CD4-positive, CD25-positive, alpha-beta regulatory T cell (primary cell): ENCODE data around the gene KCNA5. TPM values are rescaled to one million over a fixed set of nuclear protein-coding genes. Genes with fewer than 3 reads are reported as not detected.

ENCODE experiments used
- ATAC-seq, 2 donors: fragments of 150-1000 bp; cut with Tn5 transposase; one replicate each; pipeline ENCODE4 v1.10.0; 2021; ENCODE audit warnings: low read depth in 2 of 2, moderate number of reproducible peaks in 2 of 2, moderate library complexity in 1 of 2
- DNase-seq, 3 donors: peaks; one replicate each; pipeline versions ENCODE4 v3.0.0 to v3.0.0-alpha.2; 2012 to 2022; ENCODE audit warnings: mixed read lengths in 1 of 3
- H3K27ac ChIP-seq: one replicate; pipeline ENCODE4 v1.7.0; 2013; ENCODE audit warnings: mild to moderate bottlenecking, low read length; ENCODE audit not compliant: insufficient read depth, poor library complexity, severe bottlenecking
- H3K27me3 ChIP-seq: one replicate; pipeline ENCODE4 v1.7.0; 2013; ENCODE audit warnings: low read length; ENCODE audit not compliant: control insufficient read depth, insufficient read depth
- H3K36me3 ChIP-seq: one replicate; pipeline ENCODE4 v1.7.0; 2013; ENCODE audit warnings: mild to moderate bottlenecking, low read length, moderate library complexity; ENCODE audit not compliant: control insufficient read depth, insufficient read depth
- H3K4me1 ChIP-seq: 2 replicates; pipeline ENCODE4 v1.7.0; 2013; ENCODE audit warnings: mild to moderate bottlenecking, low read length; ENCODE audit not compliant: insufficient read depth, control insufficient read depth, poor library complexity, severe bottlenecking
- H3K4me3 ChIP-seq: one replicate; pipeline ENCODE4 v1.7.0; 2013; ENCODE audit warnings: low read depth, mild to moderate bottlenecking, low read length, moderate library complexity
- H3K9me3 ChIP-seq, 2 experiments: 1 replicate in 1 of 2; 2 replicates in 1 of 2; pipeline ENCODE4 v1.7.0; 2013; ENCODE audit warnings: low read length in 2 of 2, mild to moderate bottlenecking in 1 of 2, moderate library complexity in 1 of 2; ENCODE audit not compliant: control insufficient read depth in 2 of 2
- H3K27ac Mint-ChIP-seq, 3 donors: one replicate each; pipeline ENCODE4 v1.8.0; 2020 to 2022; ENCODE audit warnings: mild to moderate bottlenecking in 3 of 3, mixed read lengths in 3 of 3, moderate library complexity in 2 of 3
- H3K27me3 Mint-ChIP-seq: one replicate; pipeline ENCODE4 v1.8.0; 2022; ENCODE audit warnings: mild to moderate bottlenecking, mixed read lengths
- H3K36me3 Mint-ChIP-seq: one replicate; pipeline ENCODE4 v1.8.0; 2020; ENCODE audit warnings: mixed read lengths
- H3K4me1 Mint-ChIP-seq, 4 donors: one replicate each; pipeline ENCODE4 v1.8.0; 2020 to 2022; ENCODE audit warnings: mixed read lengths in 4 of 4, mild to moderate bottlenecking in 1 of 4
- H3K4me3 Mint-ChIP-seq, 4 donors: one replicate each; pipeline ENCODE4 v1.8.0; 2020 to 2022; ENCODE audit warnings: mild to moderate bottlenecking in 4 of 4, mixed read lengths in 4 of 4, moderate library complexity in 3 of 4
- H3K9me3 Mint-ChIP-seq, 7 donors: one replicate each; pipeline ENCODE4 v1.8.0; 2020 to 2022; ENCODE audit warnings: mixed read lengths in 7 of 7, mild to moderate bottlenecking in 3 of 7, moderate library complexity in 2 of 7
- polyA plus RNA-seq, 4 donors: library from polyadenylated mRNA; unstranded; fragments of 300-500 nt; fragmentation: Illumina TruSeq; gene quantifications; one replicate each; pipeline ENCODE4 v1.2.3, GENCODE V29; 2021
- total RNA-seq: library from RNA; stranded (reverse); gene quantifications from one replicate; pipeline ENCODE4 v1.2.3, GENCODE V29; 2022

KCNA5 gene
- total and polyA plus RNA-seq, 5 donors from 2014 or later = not detected

- Histone ChIP-seq H3K4me3 (no peak overlapping the region), H3K36me3 (no peaks in the 10 kb centered on the region), H3K4me1 (no peaks in the 10 kb centered on the region), H3K9me3 (no peaks in the 10 kb centered on the region), H3K27ac (no peak overlapping the region), H3K27me3 (no peaks in the 10 kb centered on the region)
- DNase-seq (no peak), ATAC-seq (no peak)
- no peaks in the 10 kb centered on the region for H3K4me1 Mint-ChIP-seq
- H3K9me3 Mint-ChIP-seq = no peaks in the 10 kb centered on the region
- peaks cover 9% of the 10 kb centered on the region for H3K27me3 Mint-ChIP-seq
- H3K4me3 Mint-ChIP-seq = no peak overlapping the region
- no peak overlapping the region for H3K27ac Mint-ChIP-seq
- no peaks in the 10 kb centered on the region for H3K36me3 Mint-ChIP-seq
Observed at GRCh38 chr12:5076761-5077160, 33.1 kb downstream of the KCNA5 start.

- Mint-ChIP-seq H3K27ac (no peak overlapping the region), H3K4me3 (no peak overlapping the region), H3K9me3 (no peaks in the 10 kb centered on the region), H3K4me1 (no peaks in the 10 kb centered on the region), H3K36me3 (no peaks in the 10 kb centered on the region), H3K27me3 (peaks cover 4% of the 10 kb centered on the region)
- Histone ChIP-seq H3K4me1 (no peaks in the 10 kb centered on the region), H3K27ac (no peak overlapping the region), H3K36me3 (no peaks in the 10 kb centered on the region), H3K9me3 (no peaks in the 10 kb centered on the region), H3K4me3 (no peak overlapping the region), H3K27me3 (peaks cover 3% of the 10 kb centered on the region)
- no peak for ATAC-seq
- DNase-seq = no peak
Observed at GRCh38 chr12:5078423-5078822, 34.7 kb downstream of the KCNA5 start.

- H3K27me3 Mint-ChIP-seq = no peaks in the 10 kb centered on the region
- no peak overlapping the region for H3K4me3 ChIP-seq
- no peak overlapping the region for H3K4me3 Mint-ChIP-seq
- H3K27ac ChIP-seq = no peak overlapping the region
- ATAC-seq (no peak), DNase-seq (no peak)
- H3K9me3 ChIP-seq = no peaks in the 10 kb centered on the region
- H3K36me3 ChIP-seq = no peaks in the 10 kb centered on the region
- no peak overlapping the region for H3K27ac Mint-ChIP-seq
- no peaks in the 10 kb centered on the region for H3K4me1 Mint-ChIP-seq
- no peaks in the 10 kb centered on the region for H3K36me3 Mint-ChIP-seq
- peaks cover 4% of the 10 kb centered on the region for H3K27me3 ChIP-seq
- no peaks in the 10 kb centered on the region for H3K9me3 Mint-ChIP-seq
- no peaks in the 10 kb centered on the region for H3K4me1 ChIP-seq
Observed at GRCh38 chr12:5081016-5081415, 37.3 kb downstream of the KCNA5 start.

- Mint-ChIP-seq H3K4me3 (no peak overlapping the region), H3K9me3 (no peaks in the 10 kb centered on the region), H3K27ac (no peak overlapping the region), H3K4me1 (no peaks in the 10 kb centered on the region), H3K36me3 (no peaks in the 10 kb centered on the region), H3K27me3 (no peaks in the 10 kb centered on the region)
- DNase-seq = peak in 2 of 3 donors; percentile 18 to 43
- peaks cover 4% of the 10 kb centered on the region for H3K27me3 ChIP-seq
- no peak overlapping the region for H3K27ac ChIP-seq
- no peaks in the 10 kb centered on the region for H3K4me1 ChIP-seq
- no peak for ATAC-seq
- no peak overlapping the region for H3K4me3 ChIP-seq
- no peaks in the 10 kb centered on the region for H3K9me3 ChIP-seq
- H3K36me3 ChIP-seq = no peaks in the 10 kb centered on the region
Observed at GRCh38 chr12:5083955-5084849, 40.5 kb downstream of the KCNA5 start.

- DNase-seq = no peak
- no peaks in the 10 kb centered on the region for H3K4me1 Mint-ChIP-seq
- no peak overlapping the region for H3K4me3 Mint-ChIP-seq
- no peak overlapping the region for H3K4me3 ChIP-seq
- H3K9me3 Mint-ChIP-seq = no peaks in the 10 kb centered on the region
- no peaks in the 10 kb centered on the region for H3K4me1 ChIP-seq
- H3K36me3 Mint-ChIP-seq = no peaks in the 10 kb centered on the region
- no peak overlapping the region for H3K27ac ChIP-seq
- H3K27me3 ChIP-seq = peaks cover 4% of the 10 kb centered on the region
- peaks cover 5% of the 10 kb centered on the region for H3K27me3 Mint-ChIP-seq
- H3K27ac Mint-ChIP-seq = no peak overlapping the region
- no peaks in the 10 kb centered on the region for H3K9me3 ChIP-seq
- no peaks in the 10 kb centered on the region for H3K36me3 ChIP-seq
- ATAC-seq = no peak
Observed at GRCh38 chr12:5085896-5086295, 42.2 kb downstream of the KCNA5 start.

- Mint-ChIP-seq H3K4me3 (no peak overlapping the region), H3K4me1 (no peaks in the 10 kb centered on the region), H3K36me3 (no peaks in the 10 kb centered on the region), H3K9me3 (no peaks in the 10 kb centered on the region), H3K27ac (no peak overlapping the region), H3K27me3 (peaks cover 8% of the 10 kb centered on the region)
- H3K9me3 ChIP-seq = no peaks in the 10 kb centered on the region
- H3K36me3 ChIP-seq = no peaks in the 10 kb centered on the region
- DNase-seq = no peak
- H3K4me1 ChIP-seq = no peaks in the 10 kb centered on the region
- H3K27me3 ChIP-seq = peaks cover 11% of the 10 kb centered on the region
- ATAC-seq = no peak
- no peak overlapping the region for H3K27ac ChIP-seq
- H3K4me3 ChIP-seq = no peak overlapping the region
Observed at GRCh38 chr12:5087831-5088554, 44.3 kb downstream of the KCNA5 start.

- Histone ChIP-seq H3K27me3 (peaks cover 8% of the 10 kb centered on the region), H3K4me1 (no peaks in the 10 kb centered on the region), H3K9me3 (no peaks in the 10 kb centered on the region), H3K4me3 (no peak overlapping the region), H3K27ac (no peak overlapping the region), H3K36me3 (no peaks in the 10 kb centered on the region)
- Mint-ChIP-seq H3K9me3 (no peaks in the 10 kb centered on the region), H3K4me1 (no peaks in the 10 kb centered on the region), H3K27ac (no peak overlapping the region), H3K4me3 (no peak overlapping the region), H3K36me3 (no peaks in the 10 kb centered on the region), H3K27me3 (peaks cover 8% of the 10 kb centered on the region)
- no peak for DNase-seq
- ATAC-seq = no peak
Observed at GRCh38 chr12:5088586-5089264, 45.0 kb downstream of the KCNA5 start.
